ES-I3 (cell line): ENCODE results near the gene HINT1.
A peak's percentile ranks its signal among the peaks of the same experiment; 100 is the strongest.
"Not testable (repeated sequence)": the region's sequence is repeated elsewhere in the genome, so short reads cannot be mapped to it uniquely, and the experiment has no call there.

Experiments
- H3K36me3 ChIP-seq: 2 replicates; pipeline ENCODE4 v1.6.1; 2013; ENCODE audit warnings: mild to moderate bottlenecking, low read length, control low read depth, moderate library complexity; ENCODE audit not compliant: insufficient read depth
- H3K4me1 ChIP-seq: 2 replicates; pipeline ENCODE4 v1.6.1; 2013; ENCODE audit warnings: mild to moderate bottlenecking, control low read depth, low read length; ENCODE audit not compliant: insufficient read depth
- H3K9ac ChIP-seq: 2 replicates; pipeline ENCODE4 v1.6.1; 2013; ENCODE audit warnings: low read depth, mild to moderate bottlenecking, low read length, moderate library complexity
- H3K9me3 ChIP-seq: 2 replicates; pipeline ENCODE4 v1.6.1; 2013; ENCODE audit warnings: mild to moderate bottlenecking, low read length, moderate library complexity; ENCODE audit not compliant: control insufficient read depth, insufficient read depth

The HINT1 gene

GRCh38 chr5:131194725-131195124 is 29.7 kb upstream of the HINT1 start:
- H3K9me3 ChIP-seq: no peaks in the 10 kb centered on the region
- H3K36me3 ChIP-seq: no peaks in the 10 kb centered on the region
- 0 out of 2 replicates have a peak, but pooled peaks cover 3% of the 10 kb centered on the region for H3K4me1 ChIP-seq
- H3K9ac ChIP-seq: no peak overlapping the region

DNA sequence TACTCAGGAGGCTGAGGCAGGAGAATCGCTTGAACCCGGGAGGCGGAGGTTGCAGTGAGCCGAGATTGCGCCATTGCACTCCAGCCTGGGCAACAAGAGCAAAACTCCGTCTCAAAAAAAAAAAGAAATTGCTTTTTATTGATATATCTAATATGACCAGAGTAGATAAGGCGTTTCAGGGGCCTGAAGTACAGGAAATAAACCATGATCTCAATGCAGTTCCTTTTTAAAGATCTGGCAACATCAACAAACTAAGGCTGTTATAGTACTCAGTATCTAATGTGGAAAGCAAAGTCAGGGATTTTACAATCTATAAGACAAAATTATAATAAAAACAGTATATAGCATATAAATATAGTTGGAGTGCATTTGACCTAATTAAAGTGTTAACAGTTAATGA is 28.8 kb upstream of the HINT1 start:
- not testable (repeated sequence) for H3K9ac ChIP-seq, H3K4me1 ChIP-seq, H3K9me3 ChIP-seq, H3K36me3 ChIP-seq

DNA sequence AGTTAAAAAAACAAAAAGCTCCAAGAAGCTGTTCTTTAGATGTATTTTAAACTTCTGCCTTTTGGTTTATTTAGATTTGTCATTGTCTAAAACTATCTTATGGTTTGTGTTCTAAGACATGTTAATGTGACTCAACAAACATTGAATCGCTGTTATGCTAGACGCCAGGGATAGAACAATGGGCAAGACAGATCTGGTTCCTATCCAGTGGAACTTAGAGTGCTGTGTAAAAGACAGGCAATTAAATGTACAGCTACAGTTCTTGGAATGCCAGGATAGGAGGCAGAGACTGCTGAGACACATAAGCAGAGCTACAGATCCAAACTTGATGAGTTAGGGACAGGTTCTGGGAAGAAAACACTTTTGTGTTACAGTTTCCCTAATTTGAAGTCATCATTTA is 28.1 kb upstream of the HINT1 start:
- Histone ChIP-seq H3K4me1 (0 out of 2 replicates have a peak, but pooled peaks cover 3% of the 10 kb centered on the region), H3K9ac (no peak overlapping the region), H3K36me3 (no peaks in the 10 kb centered on the region), H3K9me3 (no peaks in the 10 kb centered on the region)

- Histone ChIP-seq H3K9me3 (no peaks in the 10 kb centered on the region), H3K4me1 (no peaks in the 10 kb centered on the region), H3K9ac (no peak overlapping the region), H3K36me3 (no peaks in the 10 kb centered on the region)
These were observed 21.7 kb upstream of the HINT1 start for GRCh38 chr5:131186561-131187256.

- Histone ChIP-seq H3K36me3 (no peaks in the 10 kb centered on the region), H3K4me1 (no peaks in the 10 kb centered on the region), H3K9me3 (no peaks in the 10 kb centered on the region)
These were observed 20.6 kb upstream of the HINT1 start for GRCh38 chr5:131185523-131186104.

DNA sequence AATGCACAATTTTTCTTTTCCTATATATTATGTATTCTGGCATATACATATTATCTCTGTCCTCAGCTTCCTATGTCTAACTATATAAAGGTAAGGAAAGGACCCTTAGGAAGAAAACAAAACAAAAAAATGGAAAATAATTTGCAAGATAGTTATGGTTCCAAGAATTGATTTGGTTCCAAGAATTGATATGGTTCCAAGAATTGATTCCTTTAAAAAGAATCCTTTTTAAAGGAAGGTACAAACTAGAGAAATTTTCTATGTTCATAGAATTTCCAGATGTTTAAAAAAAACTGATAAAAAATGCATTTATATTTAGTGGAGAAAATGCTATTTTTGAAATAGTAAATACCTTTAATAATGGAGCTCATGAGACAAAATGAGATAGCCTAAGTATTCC is 17.8 kb upstream of the HINT1 start:
- Histone ChIP-seq H3K9ac (no peak overlapping the region), H3K4me1 (no peaks in the 10 kb centered on the region), H3K9me3 (no peaks in the 10 kb centered on the region), H3K36me3 (no peaks in the 10 kb centered on the region)

More at GRCh38 chr5:131185523-131186104, 20.6 kb upstream of the HINT1 start:
- H3K9ac ChIP-seq: no peak overlapping the region

- H3K4me1 ChIP-seq: no peaks in the 10 kb centered on the region
- no peak overlapping the region for H3K9ac ChIP-seq
- H3K36me3 ChIP-seq: no peaks in the 10 kb centered on the region
These were observed 15.4 kb upstream of the HINT1 start for GRCh38 chr5:131180407-131180806.

GRCh38 chr5:131171276-131171810 is 6.3 kb upstream of the HINT1 start:
- no peaks in the 10 kb centered on the region for H3K9me3 ChIP-seq
- no peaks in the 10 kb centered on the region for H3K4me1 ChIP-seq
- no peaks in the 10 kb centered on the region for H3K36me3 ChIP-seq
- H3K9ac ChIP-seq: peak overlapping the region; percentile 82

More at GRCh38 chr5:131180407-131180806, 15.4 kb upstream of the HINT1 start:
- no peaks in the 10 kb centered on the region for H3K9me3 ChIP-seq

DNA sequence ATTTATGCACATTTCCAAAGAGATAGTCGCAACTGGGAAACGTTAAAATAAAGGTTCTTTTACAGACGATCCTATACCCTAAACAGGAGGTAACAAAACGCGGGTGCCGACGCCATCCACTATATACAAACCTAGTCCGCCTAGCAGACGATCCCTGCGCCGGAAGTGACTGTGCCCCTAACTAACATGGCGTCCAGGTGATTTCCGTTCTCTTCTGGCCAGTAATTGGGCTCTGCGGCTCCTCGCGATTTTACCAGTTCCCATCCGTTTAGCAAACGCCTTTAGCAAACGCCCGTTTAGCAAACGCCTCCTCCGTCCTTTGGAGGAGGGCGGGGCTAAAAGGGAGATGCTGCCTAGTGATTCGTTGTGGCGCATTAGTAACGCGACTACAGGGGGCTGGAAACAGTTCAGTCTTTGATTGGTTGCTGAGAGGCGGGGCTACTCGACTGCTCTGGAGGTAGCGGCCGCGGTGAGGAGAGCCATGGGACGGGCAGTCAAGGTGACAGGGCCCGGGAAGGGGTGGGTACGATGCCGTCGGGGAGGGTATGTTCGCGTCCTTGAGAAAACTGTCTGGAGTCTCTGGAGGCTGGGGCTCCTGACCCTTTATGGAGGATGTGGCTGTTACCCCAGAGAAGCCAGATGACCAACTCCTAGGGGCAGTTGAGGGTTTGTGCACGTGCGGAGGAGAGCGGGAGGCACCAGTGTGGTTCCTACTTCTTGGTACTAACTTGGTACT is 5.7 kb upstream of the HINT1 start, which contains the start of gene LYRM7:
Gene LYRM7, plus strand, starts transcription at position 405 of the 736 bp plus-strand sequence. Its CDS starts 77 bp downstream, at position 482.
- H3K9ac ChIP-seq: peak within 1 kb of the TSS; percentile 82

GRCh38 chr5:131169810-131170539 is 4.9 kb upstream of the HINT1 start:
- Histone ChIP-seq H3K36me3 (no peaks in the 10 kb centered on the region), H3K4me1 (no peaks in the 10 kb centered on the region), H3K9ac (peak overlapping the region; percentile 82), H3K9me3 (no peaks in the 10 kb centered on the region)

More for the DNA sequence above, 5.7 kb upstream of the HINT1 start, which contains the start of gene LYRM7:
- H3K4me1 ChIP-seq: no peaks in the 10 kb centered on the region
- H3K36me3 ChIP-seq: no peaks in the 10 kb centered on the region
- no peaks in the 10 kb centered on the region for H3K9me3 ChIP-seq

- H3K9ac ChIP-seq: no peak overlapping the region
- 0 out of 2 replicates have a peak, but pooled peaks cover under 1% of the 10 kb centered on the region for H3K36me3 ChIP-seq
- H3K9me3 ChIP-seq: no peaks in the 10 kb centered on the region
- no peaks in the 10 kb centered on the region; the same call in 1 of the 2 replicates for H3K4me1 ChIP-seq
These were observed 2.6 kb upstream of the HINT1 start for GRCh38 chr5:131167615-131168014.

- H3K9ac ChIP-seq: peak overlapping the region; percentile 83
- peaks cover 11% of the 10 kb centered on the region; the same call in 1 of the 2 replicates for H3K36me3 ChIP-seq
- no peaks in the 10 kb centered on the region for H3K9me3 ChIP-seq
- H3K4me1 ChIP-seq: no peaks in the 10 kb centered on the region; the same call in 1 of the 2 replicates
These were observed 601 bp downstream of the HINT1 start for GRCh38 chr5:131164191-131165118.
